ENCODE data around the gene INSYN1. TPM values are rescaled to one million over a fixed set of nuclear protein-coding genes. Genes with fewer than 3 reads are reported as not detected.

The INSYN1 gene
- total RNA-seq, 4 donors from 2014 or later, result 2.6 to 4.7 (median 3.7) TPM

DNA sequence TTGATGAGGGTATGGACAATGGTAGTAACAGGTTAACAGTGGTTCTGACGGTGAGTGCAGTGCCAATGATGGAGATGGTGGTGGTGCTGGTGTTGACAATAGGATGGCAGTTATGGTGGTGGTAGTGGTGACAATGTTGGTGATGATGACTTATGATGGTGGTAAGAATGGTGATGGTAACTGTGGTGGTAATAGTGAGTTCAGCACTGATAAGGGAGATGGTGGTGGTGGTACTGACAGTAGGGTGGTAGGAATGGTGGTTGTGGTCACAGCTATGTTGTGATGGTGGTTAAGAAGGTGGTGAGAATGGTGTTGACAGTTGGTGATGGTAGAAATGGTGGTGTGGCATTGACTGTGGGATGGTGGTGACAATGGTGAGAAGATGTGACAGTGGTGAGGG lies 13.4 kb upstream of the INSYN1 start:
- TF ChIP-seq, protein P1, sequence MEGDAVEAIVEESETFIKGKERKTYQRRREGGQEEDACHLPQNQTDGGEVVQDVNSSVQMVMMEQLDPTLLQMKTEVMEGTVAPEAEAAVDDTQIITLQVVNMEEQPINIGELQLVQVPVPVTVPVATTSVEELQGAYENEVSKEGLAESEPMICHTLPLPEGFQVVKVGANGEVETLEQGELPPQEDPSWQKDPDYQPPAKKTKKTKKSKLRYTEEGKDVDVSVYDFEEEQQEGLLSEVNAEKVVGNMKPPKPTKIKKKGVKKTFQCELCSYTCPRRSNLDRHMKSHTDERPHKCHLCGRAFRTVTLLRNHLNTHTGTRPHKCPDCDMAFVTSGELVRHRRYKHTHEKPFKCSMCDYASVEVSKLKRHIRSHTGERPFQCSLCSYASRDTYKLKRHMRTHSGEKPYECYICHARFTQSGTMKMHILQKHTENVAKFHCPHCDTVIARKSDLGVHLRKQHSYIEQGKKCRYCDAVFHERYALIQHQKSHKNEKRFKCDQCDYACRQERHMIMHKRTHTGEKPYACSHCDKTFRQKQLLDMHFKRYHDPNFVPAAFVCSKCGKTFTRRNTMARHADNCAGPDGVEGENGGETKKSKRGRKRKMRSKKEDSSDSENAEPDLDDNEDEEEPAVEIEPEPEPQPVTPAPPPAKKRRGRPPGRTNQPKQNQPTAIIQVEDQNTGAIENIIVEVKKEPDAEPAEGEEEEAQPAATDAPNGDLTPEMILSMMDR (IDR thresholded peaks at IDR 0.05; ENCODE audit: low read depth), result no peak

DNA sequence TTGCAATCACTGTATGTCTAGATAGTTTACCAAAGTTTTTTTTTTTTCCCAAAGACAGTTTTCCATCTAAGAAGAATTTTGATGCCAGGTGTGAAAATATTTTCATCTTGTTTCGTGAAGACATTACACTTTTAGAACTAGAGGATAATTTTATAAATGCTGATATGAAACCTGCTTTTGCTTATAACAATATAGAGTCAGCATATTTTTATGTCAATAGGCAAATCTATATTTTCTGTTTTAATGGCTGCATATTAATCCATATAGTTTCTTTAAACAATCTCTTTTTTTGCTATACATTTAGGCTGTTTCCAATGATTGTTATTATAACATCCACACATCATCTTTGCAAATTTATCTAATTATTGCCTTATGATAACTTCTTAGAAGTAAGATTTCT lies 12.6 kb upstream of the INSYN1 start:
- TF ChIP-seq, protein P1 (IDR thresholded peaks at IDR 0.05; ENCODE audit: low read depth), result no peak

DNA sequence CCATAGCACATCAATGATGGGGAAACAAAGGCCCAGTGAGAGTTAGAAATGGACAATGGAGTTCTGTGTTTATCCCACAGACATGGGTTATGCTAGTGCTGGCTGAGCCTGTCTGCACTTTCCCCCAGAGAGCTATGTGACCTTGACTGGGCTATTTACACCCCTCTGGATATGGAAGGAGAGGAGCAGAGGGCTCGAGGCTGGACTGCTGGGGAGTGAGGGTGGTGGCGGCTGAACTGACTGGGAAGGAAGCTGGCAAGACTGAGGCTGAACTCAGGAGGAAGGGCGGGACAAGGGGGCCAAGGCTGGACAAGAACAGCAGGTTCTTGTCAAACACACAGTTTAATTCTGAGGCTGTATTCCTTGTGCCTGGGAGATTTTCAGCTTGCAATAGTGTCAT lies 10.8 kb upstream of the INSYN1 start:
- TF ChIP-seq, protein P1 (IDR thresholded peaks at IDR 0.05; ENCODE audit: low read depth), result no peak

DNA sequence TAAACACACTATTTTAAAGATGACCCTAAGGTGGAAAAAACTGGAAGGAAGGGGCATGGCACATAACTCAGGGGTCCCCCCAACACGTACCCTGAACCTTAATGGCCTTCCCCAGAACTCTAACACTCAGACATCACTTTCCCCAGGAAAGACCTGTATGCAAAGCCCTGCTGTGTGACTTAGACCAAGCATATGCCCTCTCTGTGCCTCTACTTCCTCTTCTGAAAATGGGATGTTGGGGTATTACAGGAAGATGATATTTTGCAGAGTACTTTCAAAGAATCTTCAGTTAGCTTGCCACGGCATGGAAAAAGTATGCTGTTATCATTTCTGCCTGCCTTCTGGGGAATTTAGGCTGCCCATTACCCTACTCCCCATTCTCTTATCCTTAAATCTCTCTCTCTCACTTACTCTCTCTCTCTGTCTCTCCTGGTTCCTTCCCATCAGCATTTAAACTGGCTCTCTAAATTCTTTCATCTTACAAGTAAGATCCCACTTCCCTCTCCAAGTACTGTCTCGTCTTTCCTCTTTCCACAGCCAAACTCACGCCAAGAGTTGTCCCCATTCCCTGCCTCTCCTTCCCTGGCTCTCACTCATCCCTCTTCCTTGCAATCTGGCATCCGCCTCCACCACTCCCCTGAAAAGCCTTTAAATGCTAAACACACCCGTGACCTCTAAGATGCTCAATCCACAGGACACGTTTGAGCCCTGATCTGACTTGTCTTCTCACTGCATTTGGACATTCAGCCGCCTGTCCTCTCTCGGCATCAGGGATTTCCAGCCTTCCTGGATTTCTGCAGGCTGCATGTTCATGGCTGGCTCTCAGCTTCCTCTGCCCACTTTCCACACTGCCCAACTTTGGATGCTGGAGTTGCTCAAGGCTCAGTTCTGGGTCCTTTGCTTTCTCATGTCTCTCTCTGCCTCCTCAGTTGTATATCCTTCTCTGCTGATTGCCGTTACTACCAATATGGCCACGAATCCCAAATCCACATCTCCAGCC lies 7.5 kb upstream of the INSYN1 start:
- TF ChIP-seq, protein P1 (IDR thresholded peaks at IDR 0.05; ENCODE audit: low read depth), result no peak

DNA sequence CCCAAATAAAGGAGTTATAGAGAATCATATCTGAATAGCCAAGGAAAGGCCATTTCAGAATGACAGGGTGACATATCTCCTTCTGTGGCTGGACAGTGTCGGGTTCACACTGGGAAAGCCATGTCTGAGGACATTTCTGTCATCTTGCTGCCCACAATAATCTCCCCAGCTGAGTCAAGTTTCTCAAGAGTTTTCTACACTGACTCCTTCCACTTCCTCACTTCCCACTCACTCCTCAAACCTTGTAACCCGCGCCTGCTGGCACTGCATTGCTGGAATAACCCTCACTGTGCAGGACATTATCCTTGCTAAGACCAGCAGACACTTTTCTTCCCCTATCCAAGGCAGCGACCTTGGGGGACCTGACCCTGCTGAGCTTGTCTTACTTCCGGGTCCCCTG lies 5.3 kb upstream of the INSYN1 start:
- TF ChIP-seq, protein P1 (IDR thresholded peaks at IDR 0.05; ENCODE audit: low read depth), result no peak

DNA sequence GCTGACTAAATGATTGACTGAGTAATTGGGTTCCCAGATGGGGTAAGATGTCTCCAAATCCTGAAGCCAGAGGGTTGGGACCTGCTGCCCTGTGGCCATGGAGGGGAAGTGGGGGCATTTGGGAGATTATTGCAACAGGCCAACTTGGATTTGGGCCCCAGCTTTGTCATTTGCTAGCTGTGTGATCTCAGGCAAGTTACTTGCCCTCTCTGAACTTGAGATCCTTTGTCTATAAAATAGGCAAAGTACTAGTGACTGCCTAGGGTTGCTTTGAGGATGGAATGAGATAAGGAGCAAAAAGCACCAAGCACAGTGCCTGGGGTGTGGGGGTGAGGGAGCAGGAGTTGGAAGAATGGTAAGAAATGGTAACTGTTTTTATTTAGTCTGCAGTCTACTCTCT lies 4.4 kb upstream of the INSYN1 start:
- TF ChIP-seq, protein P1 (IDR thresholded peaks at IDR 0.05; ENCODE audit: low read depth), result no peak

DNA sequence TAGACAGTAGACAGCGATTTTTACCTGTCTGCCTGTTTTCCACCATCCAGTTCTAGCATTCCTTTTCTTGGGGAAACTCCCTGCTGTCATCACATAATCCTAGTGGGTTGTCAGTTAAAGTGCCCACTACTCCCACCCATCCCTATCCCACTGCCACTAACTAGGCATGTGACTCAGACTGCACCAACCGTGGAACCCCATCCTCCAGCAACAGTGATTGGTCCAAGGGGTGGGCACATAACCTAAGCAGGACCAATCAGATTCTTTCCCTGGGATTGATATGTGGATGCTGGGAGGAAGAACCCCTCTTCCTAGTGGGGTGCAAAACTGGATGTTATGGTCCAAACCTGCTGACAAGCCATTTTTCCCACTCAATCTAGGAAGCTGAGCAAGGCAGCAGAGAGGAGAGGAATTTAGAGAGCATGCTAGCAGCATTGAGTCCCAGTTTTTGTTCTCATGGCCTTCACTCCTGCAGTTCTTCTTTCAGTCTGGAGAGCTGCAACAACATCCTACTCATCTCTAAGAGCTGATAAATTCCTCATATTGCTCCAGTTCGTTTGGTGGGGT lies 3.9 kb upstream of the INSYN1 start:
- TF ChIP-seq, protein P1 (IDR thresholded peaks at IDR 0.05; ENCODE audit: low read depth), result no peak
